ENCODE measurements around the gene GALM. TPM values are rescaled to one million over a fixed set of nuclear protein-coding genes. Genes with fewer than 3 reads are reported as not detected.

Gene GALM
- total and polyA plus RNA-seq, 2 of the 13 experiments (the other 11 are each of a cell fraction or from before 2014, with no cell fraction given): 65.5 to 90.0 TPM

GRCh38 chr2:38665854-38666555, at the start of gene GALM (continued):
- TF ChIP-seq ZBTB49 (CRISPR knock-in tag; IDR thresholded peaks at IDR 0.05; ENCODE audit: borderline replicate concordance): peak; percentile 99
- no peak for TF ChIP-seq ARNT (IDR thresholded peaks at IDR 0.05)
- TF ChIP-seq IRX3 (CRISPR knock-in tag; IDR thresholded peaks at IDR 0.05; ENCODE audit: borderline replicate concordance, low read depth): 0 out of 2 replicates have a peak, but pooled peaks have one; percentile 20
- peak; percentile 99 for TF ChIP-seq CREM (IDR thresholded peaks at IDR 0.05)
- TF ChIP-seq CREM (CRISPR knock-in tag; IDR thresholded peaks at IDR 0.05): no peak
- peak; percentile 84 for TF ChIP-seq ZMYM4 (CRISPR knock-in tag; IDR thresholded peaks at IDR 0.05)
- no peak; the same call in 1 of the 2 replicates for TF ChIP-seq ZBTB39 (CRISPR knock-in tag; IDR thresholded peaks at IDR 0.05)
- TF ChIP-seq ZNF569 (CRISPR knock-in tag; IDR thresholded peaks at IDR 0.05; ENCODE audit: borderline replicate concordance): no peak
- no peak for TF ChIP-seq REL (CRISPR knock-in tag; conservative IDR thresholded peaks at IDR 0.05)
- 0 out of 2 replicates have a peak, but pooled peaks have one; percentile 7 for TF ChIP-seq ETV5 (CRISPR knock-in tag; IDR thresholded peaks at IDR 0.05; ENCODE audit: borderline replicate concordance)
- no peak; the same call in 1 of the 2 replicates for TF ChIP-seq NCOA1 (CRISPR knock-in tag; IDR thresholded peaks at IDR 0.05)
- TF ChIP-seq SP5 (CRISPR knock-in tag; IDR thresholded peaks at IDR 0.05; ENCODE audit: borderline replicate concordance, low read depth): peak; percentile 58; the same call in 1 of the 2 replicates
- no peak for TF ChIP-seq CC2D1A (CRISPR knock-in tag; IDR thresholded peaks at IDR 0.05)
- TF ChIP-seq ZNF333 (CRISPR knock-in tag; IDR thresholded peaks at IDR 0.05; ENCODE audit: borderline replicate concordance): peak; percentile 39; the same call in 1 of the 2 replicates
- TF ChIP-seq, protein P1, sequence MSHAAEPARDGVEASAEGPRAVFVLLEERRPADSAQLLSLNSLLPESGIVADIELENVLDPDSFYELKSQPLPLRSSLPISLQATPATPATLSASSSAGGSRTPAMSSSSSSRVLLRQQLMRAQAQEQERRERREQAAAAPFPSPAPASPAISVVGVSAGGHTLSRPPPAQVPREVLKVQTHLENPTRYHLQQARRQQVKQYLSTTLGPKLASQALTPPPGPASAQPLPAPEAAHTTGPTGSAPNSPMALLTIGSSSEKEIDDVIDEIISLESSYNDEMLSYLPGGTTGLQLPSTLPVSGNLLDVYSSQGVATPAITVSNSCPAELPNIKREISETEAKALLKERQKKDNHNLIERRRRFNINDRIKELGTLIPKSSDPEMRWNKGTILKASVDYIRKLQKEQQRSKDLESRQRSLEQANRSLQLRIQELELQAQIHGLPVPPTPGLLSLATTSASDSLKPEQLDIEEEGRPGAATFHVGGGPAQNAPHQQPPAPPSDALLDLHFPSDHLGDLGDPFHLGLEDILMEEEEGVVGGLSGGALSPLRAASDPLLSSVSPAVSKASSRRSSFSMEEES (CRISPR knock-in tag; IDR thresholded peaks at IDR 0.05): peak; percentile 70
- no peak for TF ChIP-seq JUNB (CRISPR knock-in tag; IDR thresholded peaks at IDR 0.05; ENCODE audit: borderline replicate concordance)
- TF ChIP-seq, protein P2, sequence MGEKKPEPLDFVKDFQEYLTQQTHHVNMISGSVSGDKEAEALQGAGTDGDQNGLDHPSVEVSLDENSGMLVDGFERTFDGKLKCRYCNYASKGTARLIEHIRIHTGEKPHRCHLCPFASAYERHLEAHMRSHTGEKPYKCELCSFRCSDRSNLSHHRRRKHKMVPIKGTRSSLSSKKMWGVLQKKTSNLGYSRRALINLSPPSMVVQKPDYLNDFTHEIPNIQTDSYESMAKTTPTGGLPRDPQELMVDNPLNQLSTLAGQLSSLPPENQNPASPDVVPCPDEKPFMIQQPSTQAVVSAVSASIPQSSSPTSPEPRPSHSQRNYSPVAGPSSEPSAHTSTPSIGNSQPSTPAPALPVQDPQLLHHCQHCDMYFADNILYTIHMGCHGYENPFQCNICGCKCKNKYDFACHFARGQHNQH (CRISPR knock-in tag; IDR thresholded peaks at IDR 0.05): peak; percentile 21
- TF ChIP-seq, protein P3, sequence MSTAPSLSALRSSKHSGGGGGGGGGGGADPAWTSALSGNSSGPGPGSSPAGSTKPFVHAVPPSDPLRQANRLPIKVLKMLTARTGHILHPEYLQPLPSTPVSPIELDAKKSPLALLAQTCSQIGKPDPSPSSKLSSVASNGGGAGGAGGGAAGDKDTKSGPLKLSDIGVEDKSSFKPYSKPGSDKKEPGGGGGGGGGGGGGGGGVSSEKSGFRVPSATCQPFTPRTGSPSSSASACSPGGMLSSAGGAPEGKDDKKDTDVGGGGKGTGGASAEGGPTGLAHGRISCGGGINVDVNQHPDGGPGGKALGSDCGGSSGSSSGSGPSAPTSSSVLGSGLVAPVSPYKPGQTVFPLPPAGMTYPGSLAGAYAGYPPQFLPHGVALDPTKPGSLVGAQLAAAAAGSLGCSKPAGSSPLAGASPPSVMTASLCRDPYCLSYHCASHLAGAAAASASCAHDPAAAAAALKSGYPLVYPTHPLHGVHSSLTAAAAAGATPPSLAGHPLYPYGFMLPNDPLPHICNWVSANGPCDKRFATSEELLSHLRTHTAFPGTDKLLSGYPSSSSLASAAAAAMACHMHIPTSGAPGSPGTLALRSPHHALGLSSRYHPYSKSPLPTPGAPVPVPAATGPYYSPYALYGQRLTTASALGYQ (CRISPR knock-in tag; IDR thresholded peaks at IDR 0.05): peak; percentile 6; the same call in 1 of the 2 replicates
- peak; percentile 72; the same call in 1 of the 2 replicates for TF ChIP-seq CAMTA2 (CRISPR knock-in tag; IDR thresholded peaks at IDR 0.05; ENCODE audit: borderline replicate concordance)
- TF ChIP-seq MXD4 (CRISPR knock-in tag; IDR thresholded peaks at IDR 0.05): peak; percentile 84; the same call in 1 of the 2 replicates

All from HepG2 (cell line).